Middle frontal gyrus (tissue), 1 donor: Measurements from ENCODE around the gene CAMSAP2.

Source experiments
- DNase-seq: peaks from one replicate; pipeline ENCODE4 v3.0.0-alpha.2; 2015; ENCODE audit warnings: low spot score; ENCODE audit errors: extremely low spot score

CAMSAP2 gene, protein sequence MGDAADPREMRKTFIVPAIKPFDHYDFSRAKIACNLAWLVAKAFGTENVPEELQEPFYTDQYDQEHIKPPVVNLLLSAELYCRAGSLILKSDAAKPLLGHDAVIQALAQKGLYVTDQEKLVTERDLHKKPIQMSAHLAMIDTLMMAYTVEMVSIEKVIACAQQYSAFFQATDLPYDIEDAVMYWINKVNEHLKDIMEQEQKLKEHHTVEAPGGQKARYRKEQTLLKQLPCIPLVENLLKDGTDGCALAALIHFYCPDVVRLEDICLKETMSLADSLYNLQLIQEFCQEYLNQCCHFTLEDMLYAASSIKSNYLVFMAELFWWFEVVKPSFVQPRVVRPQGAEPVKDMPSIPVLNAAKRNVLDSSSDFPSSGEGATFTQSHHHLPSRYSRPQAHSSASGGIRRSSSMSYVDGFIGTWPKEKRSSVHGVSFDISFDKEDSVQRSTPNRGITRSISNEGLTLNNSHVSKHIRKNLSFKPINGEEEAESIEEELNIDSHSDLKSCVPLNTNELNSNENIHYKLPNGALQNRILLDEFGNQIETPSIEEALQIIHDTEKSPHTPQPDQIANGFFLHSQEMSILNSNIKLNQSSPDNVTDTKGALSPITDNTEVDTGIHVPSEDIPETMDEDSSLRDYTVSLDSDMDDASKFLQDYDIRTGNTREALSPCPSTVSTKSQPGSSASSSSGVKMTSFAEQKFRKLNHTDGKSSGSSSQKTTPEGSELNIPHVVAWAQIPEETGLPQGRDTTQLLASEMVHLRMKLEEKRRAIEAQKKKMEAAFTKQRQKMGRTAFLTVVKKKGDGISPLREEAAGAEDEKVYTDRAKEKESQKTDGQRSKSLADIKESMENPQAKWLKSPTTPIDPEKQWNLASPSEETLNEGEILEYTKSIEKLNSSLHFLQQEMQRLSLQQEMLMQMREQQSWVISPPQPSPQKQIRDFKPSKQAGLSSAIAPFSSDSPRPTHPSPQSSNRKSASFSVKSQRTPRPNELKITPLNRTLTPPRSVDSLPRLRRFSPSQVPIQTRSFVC (N-terminal part only)

DNA sequence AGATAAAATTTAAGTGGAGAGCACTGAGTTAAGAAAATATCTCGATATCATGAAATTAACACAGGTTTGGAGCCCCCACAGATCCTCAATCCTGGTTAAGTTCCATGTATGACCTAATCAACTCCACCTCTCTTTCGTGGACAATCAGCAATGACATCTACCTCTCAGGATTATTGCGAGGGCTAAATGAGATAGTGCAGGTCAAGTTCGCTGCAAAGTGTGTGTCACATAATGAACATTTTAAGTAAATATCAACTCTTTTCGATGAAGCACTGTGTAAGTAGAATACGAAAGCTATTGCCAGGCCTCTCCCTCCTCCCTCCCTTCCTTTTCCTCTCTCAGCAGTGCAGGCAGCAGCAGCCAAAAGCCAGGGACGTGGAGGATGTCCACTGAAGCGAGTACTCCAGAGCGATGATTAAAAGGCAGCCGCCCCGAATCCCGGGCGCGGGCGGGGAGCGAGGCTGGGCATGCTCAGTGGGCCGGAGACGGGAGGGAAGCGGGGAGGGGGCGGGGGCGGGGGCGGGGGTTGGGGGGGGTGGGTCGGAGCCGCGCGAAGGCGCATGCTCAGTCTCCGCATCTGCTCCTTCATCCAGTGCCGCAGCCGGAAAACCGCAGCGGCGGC, at the start of gene CAMSAP2:
Gene CAMSAP2, plus strand, starts transcription at position 567 of the 622 bp plus-strand sequence. CDS start 935 bp downstream, outside the sequence.
- peak; percentile 73 for DNase-seq

DNA sequence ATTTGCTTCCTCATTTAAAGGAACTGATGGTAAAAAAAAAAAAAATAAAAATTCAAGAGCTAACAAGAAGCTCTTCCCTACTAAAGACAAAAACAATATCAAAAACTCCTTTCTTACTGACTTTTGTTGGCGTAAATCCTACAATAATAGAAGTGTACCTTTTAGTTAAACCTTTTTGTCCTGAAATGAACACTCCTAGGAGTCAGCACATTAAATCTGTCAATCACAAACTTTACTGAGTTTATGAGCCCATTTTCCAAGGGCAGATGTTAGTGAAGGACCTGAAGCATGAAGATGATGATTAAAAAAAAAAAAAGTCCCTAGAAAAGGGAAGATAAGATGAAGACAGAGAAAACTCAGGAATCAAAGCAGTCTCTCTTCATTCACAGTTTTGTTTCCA, 46.4 kb upstream of the CAMSAP2 start:
- DNase-seq: no peak

DNA sequence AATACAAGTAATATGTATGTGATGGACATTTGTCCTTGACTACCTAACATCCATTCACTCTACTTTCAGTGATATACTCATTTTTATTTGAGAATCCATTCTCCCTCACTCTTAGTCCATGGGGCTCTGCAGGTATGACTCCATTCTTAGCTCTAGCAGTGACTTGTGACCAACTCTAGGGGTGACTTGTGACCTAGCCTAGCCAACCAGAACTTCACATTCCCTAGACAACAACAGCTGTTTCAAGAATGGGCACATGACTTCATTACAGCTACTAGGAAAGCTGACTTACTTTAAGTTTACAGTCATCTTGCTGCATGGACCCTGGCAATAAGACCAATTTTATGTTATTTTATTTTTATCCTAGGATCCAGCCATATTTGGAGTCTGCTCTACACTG, 45.4 kb upstream of the CAMSAP2 start:
- no peak for DNase-seq

DNA sequence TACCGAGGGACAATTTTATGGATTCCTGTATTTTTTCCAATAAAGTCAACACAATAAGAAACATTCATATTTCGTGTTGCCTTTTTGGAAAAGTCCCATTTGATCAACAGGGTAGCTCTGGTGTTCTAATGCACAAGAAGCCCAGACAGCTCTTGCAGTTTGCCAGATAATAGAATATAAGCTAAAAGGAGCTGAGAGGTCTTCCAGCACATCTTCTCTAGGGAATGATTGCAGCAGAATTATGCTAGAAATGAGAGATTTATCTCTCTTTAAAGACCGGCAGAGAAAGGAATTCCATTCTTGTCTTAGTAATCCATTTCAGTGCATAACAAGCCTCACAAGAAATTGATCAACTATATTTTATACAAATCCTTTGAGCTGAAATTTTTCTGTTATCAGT, 44.0 kb upstream of the CAMSAP2 start:
- no peak for DNase-seq

DNA sequence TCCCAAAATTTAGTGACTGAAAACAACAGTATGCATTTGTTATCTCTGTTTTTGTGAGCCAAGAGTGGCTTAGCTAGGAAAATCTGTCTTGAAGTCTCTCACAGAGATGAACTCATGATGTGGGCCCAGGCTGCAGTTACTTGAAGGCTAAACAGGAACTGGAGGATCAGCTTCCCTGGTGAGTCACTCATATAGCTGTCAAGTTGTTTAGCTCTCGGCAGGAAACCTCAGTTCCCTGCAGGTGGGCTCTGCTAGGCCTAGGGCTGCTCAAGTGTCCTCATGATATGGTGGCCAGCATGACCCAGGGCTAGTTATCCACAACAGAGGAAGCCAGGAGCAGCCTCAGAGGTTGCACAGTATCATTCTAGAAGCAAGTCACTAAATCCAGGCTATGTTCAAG, 38.8 kb upstream of the CAMSAP2 start:
- DNase-seq: no peak

DNA sequence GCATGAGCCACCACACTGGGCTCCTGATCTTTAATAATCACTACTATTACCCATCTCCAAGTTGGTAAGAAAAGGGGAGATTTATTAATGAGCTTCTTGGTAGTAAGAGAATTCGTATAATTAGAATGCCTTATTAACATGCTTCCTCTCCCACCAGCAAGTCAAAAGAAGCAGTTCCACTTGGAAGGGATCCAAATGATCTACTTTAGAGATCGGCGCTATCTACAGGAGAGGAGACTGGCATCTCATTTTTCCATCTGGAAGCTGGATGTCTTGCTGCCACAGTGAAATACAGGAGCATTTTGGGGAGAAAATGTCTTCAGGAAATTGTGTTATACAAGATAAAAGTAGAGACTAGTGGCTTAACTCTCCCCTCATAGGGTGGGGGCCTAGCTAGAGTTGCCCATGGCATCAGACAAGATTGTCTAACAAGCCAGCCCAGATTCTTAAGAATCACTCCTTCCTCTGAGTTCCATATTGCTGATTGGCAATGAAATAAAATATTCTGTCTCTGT, 33.6 kb upstream of the CAMSAP2 start:
- DNase-seq: no peak

DNA sequence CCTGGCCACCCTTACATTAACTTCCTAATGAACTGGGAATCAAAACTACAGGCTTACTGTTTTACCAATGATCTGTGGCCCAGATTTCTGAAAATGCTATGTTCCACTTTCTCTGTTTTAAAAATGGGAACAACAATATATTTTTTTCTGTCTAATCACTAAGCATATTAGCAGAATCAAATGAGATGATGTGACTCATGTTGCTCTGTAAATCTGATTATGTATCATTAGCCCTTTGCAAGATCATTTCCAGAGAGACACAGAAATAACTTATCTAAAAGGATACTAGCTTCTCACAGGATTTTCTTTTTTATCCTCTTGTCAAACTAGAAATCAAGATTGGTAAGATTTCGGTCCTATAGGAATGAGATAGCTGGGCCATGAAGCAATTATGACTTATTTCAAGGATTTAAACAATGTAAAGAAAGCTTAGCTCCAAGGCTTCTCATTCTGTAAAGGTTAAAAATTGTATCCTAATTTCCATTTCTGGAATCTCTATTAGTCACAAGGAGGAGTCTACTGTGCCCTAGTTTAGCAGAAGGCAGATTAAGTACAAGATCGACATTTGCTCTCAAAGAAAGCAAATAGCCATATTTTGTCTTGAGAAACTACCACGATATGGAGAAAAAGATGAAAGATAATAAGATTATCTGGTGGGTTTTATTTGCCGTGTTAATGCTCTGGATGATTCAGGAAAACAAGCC, 32.4 kb upstream of the CAMSAP2 start:
- no peak for DNase-seq

DNA sequence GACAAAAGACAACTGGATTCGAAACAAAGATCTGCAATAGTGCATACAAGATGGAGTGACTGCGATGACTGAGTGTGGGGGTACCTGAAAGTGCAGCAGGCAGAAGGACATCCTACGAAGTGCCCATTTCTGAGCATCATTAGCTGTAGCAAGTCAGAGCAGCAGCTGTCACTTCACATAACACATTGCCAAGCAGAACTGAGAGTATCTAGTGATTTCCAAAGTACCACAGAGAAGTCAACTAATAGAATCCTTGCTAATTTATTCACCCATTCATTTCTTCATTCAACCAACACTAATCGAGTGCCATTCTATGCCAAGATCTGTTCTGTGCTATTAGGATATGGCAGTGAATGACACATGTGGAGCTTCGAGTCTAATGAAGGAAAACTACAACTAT, 31.6 kb upstream of the CAMSAP2 start:
- no peak for DNase-seq

DNA sequence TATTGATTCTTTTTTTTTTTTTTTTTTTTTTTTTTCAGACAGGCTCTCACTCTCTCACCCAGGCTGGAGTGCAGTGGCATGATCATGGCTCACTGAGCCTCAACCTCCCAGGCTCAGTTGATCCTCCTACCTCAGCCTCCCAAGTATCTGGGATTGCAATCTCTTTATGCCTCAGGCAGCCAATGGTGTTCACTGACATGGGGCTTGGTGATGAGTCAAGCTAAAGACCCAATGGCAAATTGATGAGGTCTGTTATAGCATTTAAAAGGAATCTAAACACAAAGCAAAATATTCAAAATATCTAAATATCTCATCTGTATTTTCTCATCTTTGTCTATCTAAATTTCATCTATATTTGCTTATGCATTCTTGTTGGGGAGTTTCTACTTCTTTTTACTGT, 30.5 kb upstream of the CAMSAP2 start:
- DNase-seq: no peak

DNA sequence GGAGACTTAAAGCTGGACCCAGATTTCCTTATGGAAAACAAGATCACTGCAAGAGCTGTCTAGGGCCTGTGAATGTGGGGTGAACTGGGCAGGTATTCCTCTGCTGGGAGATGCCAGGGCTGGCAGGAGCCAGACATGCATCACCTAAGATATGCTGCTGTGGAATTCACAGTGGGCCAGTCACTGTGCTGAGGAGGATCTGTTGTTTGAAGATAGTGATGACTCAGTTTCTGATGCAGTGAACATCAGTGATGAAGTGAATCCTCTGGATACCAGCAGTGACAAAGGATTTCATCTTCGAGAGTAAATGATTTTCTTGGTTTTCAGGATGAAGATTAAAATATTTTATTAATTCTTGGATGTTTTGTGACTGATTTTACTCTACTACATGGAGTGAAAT, 29.9 kb upstream of the CAMSAP2 start:
- DNase-seq: no peak

DNA sequence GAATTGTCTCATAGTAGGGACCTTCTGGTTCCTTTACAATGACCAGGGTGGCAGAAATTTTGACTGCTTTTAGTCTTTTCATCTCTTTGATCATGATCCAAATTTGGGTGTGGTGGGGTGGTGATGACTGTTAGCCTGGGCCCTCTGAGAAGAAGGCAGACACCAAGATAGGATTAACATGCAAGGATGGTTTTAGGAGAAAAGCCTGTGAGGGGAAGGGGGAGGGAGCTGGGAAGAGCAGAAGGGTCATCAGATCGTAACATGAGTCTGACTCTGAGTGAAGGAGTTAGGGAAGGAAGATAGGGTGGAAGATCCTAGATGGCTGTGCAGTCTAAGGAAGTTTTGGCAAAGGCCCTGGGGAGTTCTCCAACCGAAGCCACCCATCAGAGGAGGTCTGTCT, 28.5 kb upstream of the CAMSAP2 start:
- no peak for DNase-seq

DNA sequence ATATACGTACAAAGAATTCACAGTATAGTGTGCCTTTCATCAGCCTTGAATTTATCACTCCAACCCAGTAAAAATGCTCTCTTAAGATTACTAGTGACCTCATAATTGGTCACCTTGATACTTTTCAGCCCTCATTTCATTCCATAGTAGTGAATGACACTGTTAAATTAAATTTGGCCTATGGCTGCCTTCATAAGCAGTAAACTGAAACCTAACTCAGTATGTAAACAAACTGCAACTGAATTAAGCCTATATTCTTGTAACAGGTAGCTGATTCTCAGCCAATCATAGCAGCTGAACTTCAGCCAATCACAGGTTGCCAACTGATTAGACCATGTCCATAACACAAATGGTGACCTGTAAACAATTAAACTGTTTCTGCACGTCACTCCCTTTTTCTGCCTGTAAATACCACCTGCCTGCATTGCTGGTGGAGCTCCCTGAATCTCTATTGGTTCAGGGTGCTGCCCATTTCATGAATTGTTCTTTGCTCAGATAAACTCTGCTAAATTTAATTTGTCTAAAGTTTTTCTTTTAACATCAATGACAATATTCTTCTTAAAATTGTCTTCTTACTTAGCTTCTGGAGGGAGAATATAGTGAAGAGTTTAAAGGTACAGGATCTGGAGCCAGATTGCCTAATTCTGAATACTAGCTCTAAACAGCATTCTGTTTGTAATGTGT, 24.0 kb upstream of the CAMSAP2 start:
- no peak for DNase-seq

DNA sequence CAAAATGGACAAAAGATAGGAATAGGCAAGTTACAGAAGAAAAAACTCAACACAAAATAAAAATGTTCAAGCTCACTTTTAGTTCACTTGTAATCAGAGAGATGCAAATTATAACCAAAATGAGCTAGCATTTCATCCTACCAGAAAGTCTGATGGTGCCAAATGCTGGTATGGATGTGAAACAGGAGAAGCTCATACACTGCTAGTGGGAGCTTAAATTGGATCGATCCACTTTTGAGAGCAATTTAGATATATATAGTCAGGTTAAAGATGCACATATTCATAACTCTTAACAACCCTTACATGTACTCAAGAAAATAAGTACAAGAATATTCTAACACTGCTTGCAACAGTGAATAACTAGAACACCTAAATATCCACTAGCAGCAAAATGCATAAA, 18.5 kb upstream of the CAMSAP2 start:
- no peak for DNase-seq

DNA sequence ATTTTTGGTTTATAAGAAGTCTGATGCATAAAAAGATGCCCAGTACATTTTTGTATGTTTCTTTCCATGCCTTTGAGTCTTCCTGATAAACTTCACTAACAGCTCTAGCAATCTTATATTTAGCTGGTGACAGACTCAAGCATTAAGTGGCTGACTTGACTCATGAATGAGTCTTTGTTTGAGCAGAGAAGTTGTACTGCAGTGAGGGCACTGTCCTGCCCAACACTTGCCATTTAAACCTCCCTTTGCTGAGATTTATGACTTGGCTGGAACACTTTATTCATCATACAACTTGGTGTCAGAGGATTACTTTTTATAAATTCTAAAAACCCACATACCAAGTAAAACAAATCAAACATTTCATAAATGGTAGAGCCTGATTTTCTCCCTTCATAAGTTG, 14.6 kb upstream of the CAMSAP2 start:
- no peak for DNase-seq

DNA sequence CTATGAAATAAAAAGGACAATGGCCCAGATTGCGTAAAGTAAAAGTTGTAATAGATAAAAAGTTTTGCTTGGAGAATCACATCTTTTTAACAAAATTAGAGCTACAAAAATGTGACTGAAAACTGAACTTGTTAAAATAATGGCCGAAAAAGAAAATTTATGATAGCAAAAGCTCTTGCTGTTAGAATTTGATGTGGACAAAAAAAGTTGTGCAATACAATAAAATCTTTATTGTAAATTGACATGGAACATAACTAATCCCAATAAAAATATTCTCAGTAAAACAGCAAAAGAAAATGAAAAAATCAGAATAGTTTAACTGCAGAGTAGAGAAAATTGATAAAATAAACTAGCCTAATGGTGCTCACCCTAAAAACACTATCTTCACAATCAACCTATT, 11.4 kb upstream of the CAMSAP2 start:
- no peak for DNase-seq

DNA sequence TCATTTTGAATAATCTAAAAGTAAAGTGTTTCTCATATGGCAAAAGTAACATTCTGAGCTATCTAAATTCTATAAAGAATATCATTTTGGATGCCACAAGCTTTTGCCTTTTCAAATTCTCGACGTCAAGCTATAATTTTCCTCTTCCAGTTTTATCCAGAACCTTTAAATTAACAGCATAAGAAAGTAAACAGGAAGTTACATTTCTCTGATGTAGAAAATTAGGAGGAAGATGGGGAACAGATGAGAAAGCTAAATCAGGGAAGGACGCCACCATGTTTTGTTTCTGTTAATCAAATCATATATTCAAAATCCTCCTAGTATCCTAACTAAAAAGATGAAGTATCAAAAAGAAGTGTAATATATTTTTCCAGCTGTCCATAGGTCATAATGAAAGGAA, 8.8 kb upstream of the CAMSAP2 start:
- DNase-seq: no peak

DNA sequence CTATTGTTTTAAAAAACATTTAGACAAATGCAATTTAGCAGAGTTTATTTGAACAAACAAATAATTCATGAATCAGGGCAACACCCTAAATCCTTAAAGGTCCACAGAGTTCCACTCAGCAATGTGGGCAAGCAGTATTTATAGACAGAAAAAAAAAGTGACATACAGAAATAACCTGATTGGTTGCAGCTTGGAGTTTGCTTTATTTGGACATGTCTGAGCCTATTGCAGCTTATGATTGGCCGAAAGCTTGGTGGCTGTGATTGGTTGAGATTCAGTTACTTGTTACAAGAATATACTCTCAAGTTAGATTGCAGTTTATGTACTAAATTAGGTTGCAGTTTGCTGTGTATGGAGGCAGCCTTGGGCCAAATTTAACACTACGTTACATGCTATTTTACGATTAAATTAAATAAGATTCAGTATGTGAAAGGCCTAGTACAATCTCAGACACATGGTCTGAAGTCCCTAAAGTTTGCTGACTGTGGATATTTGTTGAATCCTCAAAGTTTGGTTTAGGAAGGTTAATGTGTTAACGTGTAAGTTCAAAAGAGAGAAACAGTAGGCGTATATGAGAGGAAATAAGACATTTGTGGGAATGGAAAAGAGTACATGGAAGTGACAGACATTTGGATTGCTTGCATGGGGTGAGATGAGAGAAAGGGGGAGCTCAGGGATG, 6.9 kb upstream of the CAMSAP2 start:
- no peak for DNase-seq

DNA sequence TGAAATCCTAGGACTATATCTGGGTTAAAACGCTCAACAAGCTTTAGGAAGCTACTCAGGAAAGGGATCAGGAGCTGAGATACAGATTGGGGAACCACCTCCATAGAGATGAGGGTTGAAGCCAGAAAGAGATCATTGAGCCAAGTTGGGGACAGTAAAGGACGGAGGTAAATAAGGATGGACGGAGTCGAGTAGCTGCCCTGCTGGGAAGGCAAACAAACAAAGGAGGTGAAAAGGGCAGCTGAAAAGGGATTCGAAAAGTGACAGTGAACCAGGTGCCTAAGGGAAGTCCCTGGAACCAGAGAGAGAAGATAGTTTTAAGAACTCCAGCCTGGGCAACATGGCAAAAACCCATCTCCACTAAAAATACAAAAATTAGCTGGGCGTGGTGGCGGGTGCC, 6.3 kb upstream of the CAMSAP2 start:
- DNase-seq: no peak

DNA sequence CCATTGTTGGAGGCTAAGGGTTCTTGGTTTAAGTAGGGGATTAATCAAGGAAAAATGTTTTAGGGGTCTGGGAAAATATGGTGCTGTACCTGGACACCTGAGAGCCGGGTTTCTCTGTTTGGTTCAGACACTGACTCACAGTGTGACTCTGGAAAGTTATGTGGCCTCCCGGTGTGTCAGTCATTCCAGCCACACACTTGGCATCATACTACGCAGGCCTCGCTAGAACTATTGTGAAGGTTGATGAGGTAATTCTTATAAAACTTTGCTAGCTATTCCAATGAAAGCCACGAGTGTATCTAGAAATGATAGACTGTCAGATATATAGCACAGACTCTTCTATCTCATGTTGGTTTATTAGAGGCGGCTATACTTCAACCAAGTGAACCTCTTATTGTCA, 4.8 kb upstream of the CAMSAP2 start:
- no peak for DNase-seq
